Activated naive CD8-positive, alpha-beta T cell (primary cell): ENCODE measurements around the gene WNT6.

Source experiments
- H3K27ac Mint-ChIP-seq: one replicate; pipeline ENCODE4 v1.8.0; 2021; ENCODE audit warnings: mixed read lengths
- H3K27me3 Mint-ChIP-seq: one replicate; pipeline ENCODE4 v1.8.0; 2021; ENCODE audit warnings: mixed read lengths
- H3K36me3 Mint-ChIP-seq: one replicate; pipeline ENCODE4 v1.8.0; 2021; ENCODE audit warnings: mixed read lengths
- H3K4me1 Mint-ChIP-seq: one replicate; pipeline ENCODE4 v1.8.0; 2021; ENCODE audit warnings: low read depth, mixed read lengths
- H3K4me3 Mint-ChIP-seq: one replicate; pipeline ENCODE4 v1.8.0; 2021; ENCODE audit warnings: mild to moderate bottlenecking, mixed read lengths
- H3K9me3 Mint-ChIP-seq: one replicate; pipeline ENCODE4 v1.8.0; 2021; ENCODE audit warnings: low read depth, mixed read lengths

Gene WNT6

GRCh38 chr2:218896501-218897393 is 37.1 kb downstream of the WNT6 start:
- H3K27ac Mint-ChIP-seq = peak overlapping the region; percentile 88
- peak overlapping the region; percentile 79 for H3K4me3 Mint-ChIP-seq
- H3K27me3 Mint-ChIP-seq = peaks cover 16% of the 10 kb centered on the region
- H3K36me3 Mint-ChIP-seq = peaks cover 2% of the 10 kb centered on the region
- H3K9me3 Mint-ChIP-seq = no peaks in the 10 kb centered on the region
- peaks cover 50% of the 10 kb centered on the region for H3K4me1 Mint-ChIP-seq

- Mint-ChIP-seq H3K36me3 (peaks cover 2% of the 10 kb centered on the region), H3K9me3 (no peaks in the 10 kb centered on the region), H3K4me3 (peak overlapping the region; percentile 83), H3K4me1 (peaks cover 44% of the 10 kb centered on the region), H3K27me3 (peaks cover 22% of the 10 kb centered on the region), H3K27ac (no peak overlapping the region)
Measured at GRCh38 chr2:218897394-218898108, 37.9 kb downstream of the WNT6 start.

- Mint-ChIP-seq H3K36me3 (peaks cover 2% of the 10 kb centered on the region), H3K27me3 (peaks cover 22% of the 10 kb centered on the region), H3K4me3 (peak overlapping the region; percentile 83), H3K4me1 (peaks cover 39% of the 10 kb centered on the region), H3K27ac (no peak overlapping the region), H3K9me3 (no peaks in the 10 kb centered on the region)
Measured at GRCh38 chr2:218898109-218898878, 38.7 kb downstream of the WNT6 start.

- Mint-ChIP-seq H3K27me3 (peaks cover 22% of the 10 kb centered on the region), H3K4me1 (peaks cover 31% of the 10 kb centered on the region), H3K27ac (no peak overlapping the region), H3K4me3 (no peak overlapping the region), H3K36me3 (no peaks in the 10 kb centered on the region), H3K9me3 (no peaks in the 10 kb centered on the region)
Measured at GRCh38 chr2:218899147-218899546, 39.5 kb downstream of the WNT6 start.

GRCh38 chr2:218902427-218902826 is 42.8 kb downstream of the WNT6 start:
- Mint-ChIP-seq H3K36me3 (no peaks in the 10 kb centered on the region), H3K27ac (no peak overlapping the region), H3K4me1 (peaks cover 7% of the 10 kb centered on the region), H3K4me3 (no peak overlapping the region), H3K9me3 (no peaks in the 10 kb centered on the region), H3K27me3 (peaks cover 27% of the 10 kb centered on the region)

- H3K36me3 Mint-ChIP-seq = no peaks in the 10 kb centered on the region
- H3K27ac Mint-ChIP-seq = no peak overlapping the region
- peaks cover 23% of the 10 kb centered on the region for H3K27me3 Mint-ChIP-seq
- H3K4me1 Mint-ChIP-seq = peaks cover 8% of the 10 kb centered on the region
- no peaks in the 10 kb centered on the region for H3K9me3 Mint-ChIP-seq
- H3K4me3 Mint-ChIP-seq = no peak overlapping the region
Measured at GRCh38 chr2:218904176-218904575, 44.6 kb downstream of the WNT6 start.

GRCh38 chr2:218908721-218909619 is 49.4 kb downstream of the WNT6 start:
- Mint-ChIP-seq H3K27ac (peak overlapping the region; percentile 61), H3K4me3 (peak overlapping the region; percentile 84), H3K4me1 (peaks cover 8% of the 10 kb centered on the region), H3K27me3 (peaks cover 5% of the 10 kb centered on the region), H3K36me3 (no peaks in the 10 kb centered on the region), H3K9me3 (no peaks in the 10 kb centered on the region)

- H3K27me3 Mint-ChIP-seq = peaks cover 5% of the 10 kb centered on the region
- H3K36me3 Mint-ChIP-seq = no peaks in the 10 kb centered on the region
- H3K4me3 Mint-ChIP-seq = no peak overlapping the region
- H3K27ac Mint-ChIP-seq = no peak overlapping the region
- H3K4me1 Mint-ChIP-seq = peaks cover 8% of the 10 kb centered on the region
- no peaks in the 10 kb centered on the region for H3K9me3 Mint-ChIP-seq
Measured at GRCh38 chr2:218910741-218911140, 51.1 kb downstream of the WNT6 start.

- Mint-ChIP-seq H3K4me1 (no peaks in the 10 kb centered on the region), H3K9me3 (no peaks in the 10 kb centered on the region), H3K27ac (no peak overlapping the region), H3K36me3 (peaks cover 6% of the 10 kb centered on the region), H3K27me3 (peaks cover 33% of the 10 kb centered on the region), H3K4me3 (no peak overlapping the region)
Measured at GRCh38 chr2:218920504-218920903, 60.9 kb downstream of the WNT6 start.
